Activated CD8-positive, alpha-beta T cell treated with anti-CD3 and anti-CD28 coated beads for 36 hours (primary cell): ENCODE results near the gene TNFRSF11A. TPM values are rescaled to one million over a fixed set of nuclear protein-coding genes. Genes with fewer than 3 reads are reported as not detected.

Experiments used
- ATAC-seq: fragments of 200-7000 bp; cut with Tn5 transposase; one replicate; pipeline ENCODE4 v1.10.0; 2021; ENCODE audit warnings: mild to moderate bottlenecking, moderate library complexity
- CTCF ChIA-PET: fragments of 350-600 bp; sonication (Branson Sonifier 250); formaldehyde crosslinking; loops from one replicate; lab custom pipeline; 2021; ENCODE audit warnings: antibody characterized with exemption; lab: Charles Lee
- POLR2A ChIA-PET: fragments of 350-600 bp; sonication (Branson Sonifier 250); formaldehyde crosslinking; loops from one replicate; lab custom pipeline; 2021; ENCODE audit warnings: antibody characterized with exemption; lab: Charles Lee
- DNase-seq: peaks from one replicate; pipeline ENCODE4 v3.0.0-alpha.2; 2020
- H3K27ac Mint-ChIP-seq: one replicate; pipeline ENCODE4 v1.8.0; 2021; ENCODE audit warnings: mild to moderate bottlenecking, mixed read lengths
- H3K27me3 Mint-ChIP-seq: one replicate; pipeline ENCODE4 v1.8.0; 2021; ENCODE audit warnings: mixed read lengths
- H3K36me3 Mint-ChIP-seq: one replicate; pipeline ENCODE4 v1.8.0; 2021; ENCODE audit warnings: low read depth, mixed read lengths
- H3K4me1 Mint-ChIP-seq: one replicate; pipeline ENCODE4 v1.8.0; 2021; ENCODE audit warnings: low read depth, mixed read lengths
- H3K4me3 Mint-ChIP-seq: one replicate; pipeline ENCODE4 v1.8.0; 2021; ENCODE audit warnings: mild to moderate bottlenecking, moderate library complexity, mixed read lengths
- H3K9me3 Mint-ChIP-seq: one replicate; pipeline ENCODE4 v1.8.0; 2021; ENCODE audit warnings: mixed read lengths
- intact Hi-C: fragments of 100-400 bp; cut with micrococcal nuclease; formaldehyde crosslinking; loops from one replicate; pipeline ENCODE4 v1.10.0; 2022
- total RNA-seq, 2 experiments: library from RNA; stranded (reverse); gene quantifications; one replicate each; pipeline ENCODE4 v1.2.3, GENCODE V29; 2021
- TF ChIP-seq, protein P1 (sequence below): fragments of 200-600 bp; IDR thresholded peaks from one replicate; pipeline ENCODE4 v1.8.0; 2022; ENCODE audit warnings: antibody characterized with exemption, mild to moderate bottlenecking

TNFRSF11A gene
- total RNA-seq, 2 experiments from 2014 or later = 7.3 to 8.0 TPM

DNA sequence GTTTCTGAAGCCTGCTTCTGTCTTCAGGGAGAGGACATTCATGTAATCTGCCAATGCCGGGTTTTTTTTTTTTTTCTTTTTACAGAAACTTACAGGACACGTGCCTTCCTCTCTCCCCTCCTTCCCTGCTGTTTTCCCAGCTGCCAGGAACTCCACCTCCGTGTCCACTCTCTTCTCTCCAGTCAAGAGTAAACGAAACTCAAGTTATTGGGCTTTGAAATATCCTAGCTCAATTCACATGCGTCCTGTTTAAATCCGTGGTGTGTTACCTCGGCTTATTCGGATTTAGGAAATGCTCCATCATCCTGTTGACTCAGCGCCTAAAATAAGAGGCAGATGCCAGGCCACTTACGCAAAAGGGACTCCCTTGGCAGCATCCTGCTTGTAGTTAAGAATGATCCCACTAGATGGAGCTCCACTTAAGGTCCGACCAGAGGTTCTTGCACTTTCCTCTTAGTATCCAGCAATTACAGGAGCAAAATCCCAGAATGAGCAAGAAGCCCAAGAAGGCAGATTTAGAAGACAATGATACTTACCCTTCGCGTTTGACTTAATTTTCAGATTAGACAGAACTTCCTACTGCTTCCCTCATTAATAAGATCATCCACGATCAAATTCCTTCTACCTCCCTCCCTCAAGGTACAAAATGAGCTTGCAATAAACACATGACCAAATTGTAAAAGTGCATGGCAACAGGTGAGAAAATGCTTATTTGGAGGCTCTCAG lies 100.5 kb downstream of the TNFRSF11A start:
- Mint-ChIP-seq H3K4me1 (peaks cover 34% of the 10 kb centered on the region), H3K27me3 (peaks cover 2% of the 10 kb centered on the region), H3K36me3 (peaks cover 4% of the 10 kb centered on the region), H3K4me3 (no peak overlapping the region), H3K9me3 (peaks cover 10% of the 10 kb centered on the region), H3K27ac (no peak overlapping the region)
- ATAC-seq = peak; percentile 45
- CTCF ChIA-PET = interaction anchor here (0.6 to 6.7 kb wide), 59 partner anchors 8 to 557 kb away, joined by 3 to 65 read pairs (median 4); partner anchors contain the start of gene ZCCHC2
- TF ChIP-seq, protein P1, sequence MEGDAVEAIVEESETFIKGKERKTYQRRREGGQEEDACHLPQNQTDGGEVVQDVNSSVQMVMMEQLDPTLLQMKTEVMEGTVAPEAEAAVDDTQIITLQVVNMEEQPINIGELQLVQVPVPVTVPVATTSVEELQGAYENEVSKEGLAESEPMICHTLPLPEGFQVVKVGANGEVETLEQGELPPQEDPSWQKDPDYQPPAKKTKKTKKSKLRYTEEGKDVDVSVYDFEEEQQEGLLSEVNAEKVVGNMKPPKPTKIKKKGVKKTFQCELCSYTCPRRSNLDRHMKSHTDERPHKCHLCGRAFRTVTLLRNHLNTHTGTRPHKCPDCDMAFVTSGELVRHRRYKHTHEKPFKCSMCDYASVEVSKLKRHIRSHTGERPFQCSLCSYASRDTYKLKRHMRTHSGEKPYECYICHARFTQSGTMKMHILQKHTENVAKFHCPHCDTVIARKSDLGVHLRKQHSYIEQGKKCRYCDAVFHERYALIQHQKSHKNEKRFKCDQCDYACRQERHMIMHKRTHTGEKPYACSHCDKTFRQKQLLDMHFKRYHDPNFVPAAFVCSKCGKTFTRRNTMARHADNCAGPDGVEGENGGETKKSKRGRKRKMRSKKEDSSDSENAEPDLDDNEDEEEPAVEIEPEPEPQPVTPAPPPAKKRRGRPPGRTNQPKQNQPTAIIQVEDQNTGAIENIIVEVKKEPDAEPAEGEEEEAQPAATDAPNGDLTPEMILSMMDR = peak; percentile 84
- DNase-seq = peak; percentile 75
- intact Hi-C loops = loop anchor here (5.0 kb wide), 2 partner anchors 82 to 147 kb away; no protein-coding TSS in a partner anchor
- POLR2A ChIA-PET = interaction anchor here (0.6 to 1.5 kb wide), 5 partner anchors 12 to 158 kb away, joined by 3 to 5 read pairs (median 3); no protein-coding TSS in a partner anchor

DNA sequence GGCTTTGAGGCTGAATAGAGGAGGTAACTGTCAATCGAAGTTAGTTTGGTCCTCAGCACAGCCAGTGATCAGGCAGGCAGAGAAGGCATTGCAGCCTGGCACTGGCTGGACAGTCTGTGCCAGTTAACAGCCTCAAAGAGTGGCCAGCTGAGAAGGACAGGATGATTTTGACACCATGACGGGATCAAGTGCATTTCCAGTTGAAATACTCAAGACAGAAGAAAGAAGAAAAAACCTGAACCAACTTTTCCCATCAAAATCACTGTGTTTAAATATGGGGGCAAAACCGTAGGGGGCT lies 101.0 kb downstream of the TNFRSF11A start:
- TF ChIP-seq, protein P1 = no peak
- Mint-ChIP-seq H3K27me3 (peaks cover 2% of the 10 kb centered on the region), H3K4me1 (peaks cover 29% of the 10 kb centered on the region), H3K36me3 (peaks cover 4% of the 10 kb centered on the region), H3K27ac (no peak overlapping the region), H3K4me3 (no peak overlapping the region), H3K9me3 (peaks cover 10% of the 10 kb centered on the region)
- CTCF ChIA-PET = interaction anchor here (0.6 to 6.7 kb wide), 56 partner anchors 9 to 557 kb away, joined by 3 to 65 read pairs (median 4); partner anchors contain the start of gene ZCCHC2
- DNase-seq = no peak
- POLR2A ChIA-PET = interaction anchor here (0.6 to 1.5 kb wide), 4 partner anchors 11 to 158 kb away, joined by 3 to 4 read pairs (median 3); no protein-coding TSS in a partner anchor
- intact Hi-C loops = loop anchor here (5.0 kb wide), 2 partner anchors 81 to 146 kb away; no protein-coding TSS in a partner anchor
- ATAC-seq = no peak

DNA sequence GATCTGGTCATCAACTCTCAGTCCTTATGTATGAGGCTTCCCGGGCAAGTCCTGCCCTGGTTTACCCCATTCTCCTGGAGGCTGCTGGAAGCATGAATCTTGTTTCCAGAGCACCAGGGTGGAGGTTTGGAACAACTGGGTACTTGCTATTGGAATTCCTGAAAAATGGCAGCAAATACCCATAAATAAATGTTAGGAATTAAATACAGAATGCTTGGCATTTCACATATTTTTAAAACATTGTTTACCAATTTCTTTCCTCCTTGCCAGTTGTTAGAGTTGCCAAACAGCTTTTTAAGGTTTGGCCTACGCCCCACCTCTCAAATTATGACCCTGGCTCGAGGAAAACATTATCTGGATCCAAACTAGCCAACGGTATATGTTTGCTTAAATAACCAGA lies 107.1 kb downstream of the TNFRSF11A start:
- no peak overlapping the region for H3K27ac Mint-ChIP-seq
- TF ChIP-seq, protein P1 = no peak
- CTCF ChIA-PET = interaction anchor here (1.1 to 1.6 kb wide), 2 partner anchors 152 to 183 kb away, joined by 3 to 5 read pairs; no protein-coding TSS in a partner anchor
- DNase-seq (no peak), ATAC-seq (no peak)
- H3K9me3 Mint-ChIP-seq = peaks cover 6% of the 10 kb centered on the region
- H3K36me3 Mint-ChIP-seq = peaks cover 1% of the 10 kb centered on the region
- no peaks in the 10 kb centered on the region for H3K4me1 Mint-ChIP-seq
- POLR2A ChIA-PET = no interaction called here
- no peak overlapping the region for H3K4me3 Mint-ChIP-seq
- peaks cover 2% of the 10 kb centered on the region for H3K27me3 Mint-ChIP-seq
- intact Hi-C loops = no loop called here

DNA sequence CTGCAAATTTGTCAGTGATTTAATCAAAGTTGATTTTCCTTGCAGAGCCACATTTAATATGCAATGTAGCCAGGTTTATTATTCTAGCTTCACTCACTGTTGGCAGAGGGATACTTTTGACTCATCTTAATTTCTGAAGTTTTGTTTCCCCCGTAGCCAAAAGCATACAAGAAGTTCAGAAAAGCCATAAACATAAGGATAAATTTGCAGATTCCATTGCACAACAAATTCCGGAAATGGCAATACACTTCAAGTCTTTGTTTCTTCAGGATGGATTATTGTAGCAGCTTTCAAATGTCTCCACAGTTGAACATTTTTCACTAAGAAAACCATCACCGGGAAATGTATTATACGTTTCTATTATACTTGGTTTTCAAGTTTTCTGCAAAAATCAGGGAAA lies 109.7 kb downstream of the TNFRSF11A start:
- peaks cover under 1% of the 10 kb centered on the region for H3K9me3 Mint-ChIP-seq
- CTCF ChIA-PET = interaction anchor here (2.1 to 3.9 kb wide), 2 partner anchors 9 to 151 kb away, joined by 7 to 38 read pairs; no protein-coding TSS in a partner anchor
- H3K27me3 Mint-ChIP-seq = peaks cover 3% of the 10 kb centered on the region
- H3K4me3 Mint-ChIP-seq = no peak overlapping the region
- no peak overlapping the region for H3K27ac Mint-ChIP-seq
- POLR2A ChIA-PET = interaction anchor here (1.0 kb wide), 1 partner anchor 88 kb away, joined by 3 read pairs; no protein-coding TSS in a partner anchor
- no peaks in the 10 kb centered on the region for H3K36me3 Mint-ChIP-seq
- DNase-seq (no peak), ATAC-seq (no peak)
- TF ChIP-seq, protein P1 = no peak
- no peaks in the 10 kb centered on the region for H3K4me1 Mint-ChIP-seq
- intact Hi-C loops = no loop called here
